HTERT RPE-1 (cell line): ENCODE results near the gene BUB3.
"Not testable (repeated sequence)": the region's sequence is repeated elsewhere in the genome, so short reads cannot be mapped to it uniquely, and the experiment has no call there.

Experiments used
- in situ Hi-C: fragments of 300-500 bp; cut with MboI; formaldehyde crosslinking; loops from 4 replicates; pipeline ENCODE4 v1.14.3; 2020; ENCODE audit warnings: low sequenced_read_pairs

The BUB3 gene

DNA sequence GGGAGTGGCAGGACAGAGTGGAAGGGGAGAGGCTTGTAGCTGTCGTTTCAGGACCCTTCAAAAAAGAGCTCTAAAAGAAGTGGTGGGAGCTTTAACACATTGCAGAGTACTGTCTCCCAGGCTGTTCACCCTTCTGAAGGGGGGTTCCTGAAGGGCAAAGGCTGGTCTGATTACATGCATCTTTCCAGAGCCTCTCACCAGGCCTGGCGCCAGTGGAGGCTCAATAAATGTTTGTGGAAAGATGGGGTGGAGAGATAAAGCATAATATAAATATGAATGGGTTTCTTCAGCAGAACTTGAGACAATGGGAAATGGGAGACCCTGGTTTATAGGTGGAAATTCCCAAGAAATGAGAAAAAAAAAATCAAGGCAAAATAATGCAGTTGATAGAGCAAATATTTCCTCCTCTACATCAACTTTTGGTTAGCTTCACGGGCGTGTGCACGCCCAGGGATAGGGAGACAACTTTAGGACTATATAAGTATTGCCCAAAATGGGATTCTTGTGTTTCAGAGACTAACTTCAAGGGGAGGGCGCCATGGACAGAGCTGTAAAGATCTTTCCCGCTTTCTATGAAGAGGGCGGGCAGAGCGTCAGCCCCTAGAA, 613 bp upstream of the BUB3 start:
- in situ Hi-C loops = no loop called here

DNA sequence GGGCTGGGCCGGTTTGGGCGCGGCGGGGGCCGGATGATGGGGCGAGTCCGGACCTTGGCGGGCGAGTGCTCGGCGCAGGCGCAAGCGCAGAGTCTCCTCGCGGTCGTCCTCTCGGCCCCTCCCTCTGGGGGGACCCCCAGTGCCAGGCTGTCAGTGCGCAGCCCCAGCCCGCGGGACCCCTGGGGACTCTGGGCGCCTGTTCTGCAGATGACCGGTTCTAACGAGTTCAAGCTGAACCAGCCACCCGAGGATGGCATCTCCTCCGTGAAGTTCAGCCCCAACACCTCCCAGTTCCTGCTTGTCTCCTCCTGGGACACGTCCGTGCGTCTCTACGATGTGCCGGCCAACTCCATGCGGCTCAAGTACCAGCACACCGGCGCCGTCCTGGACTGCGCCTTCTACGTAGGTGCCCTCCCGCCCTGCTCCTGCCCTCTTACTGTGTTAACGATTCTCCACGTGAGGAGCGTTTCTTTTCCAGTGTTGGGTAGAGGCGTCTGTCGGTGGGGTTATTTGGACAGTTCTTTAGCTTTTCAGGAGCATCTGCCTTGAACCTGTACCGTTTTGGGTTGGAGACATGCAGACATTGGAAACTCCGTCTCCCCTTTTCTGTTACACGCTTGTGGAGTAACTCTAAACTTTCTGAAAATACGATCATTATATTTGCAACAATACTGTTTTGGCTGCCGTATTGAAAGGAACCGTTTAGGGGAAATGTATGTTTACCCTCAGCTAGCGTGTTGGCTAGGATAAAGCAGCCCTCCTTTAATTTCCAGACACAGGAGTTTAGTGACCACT, 706 bp downstream of the BUB3 start:
- in situ Hi-C loops = no loop called here

- in situ Hi-C loops = no loop called here
These were observed 1.9 kb downstream of the BUB3 start for GRCh38 chr10:123156078-123156477.

- in situ Hi-C loops = no loop called here
These were observed 3.0 kb downstream of the BUB3 start for GRCh38 chr10:123157210-123157609.

- in situ Hi-C loops = no loop called here
These were observed 4.5 kb downstream of the BUB3 start for GRCh38 chr10:123158682-123159081.

GRCh38 chr10:123160311-123160980, 6.2 kb downstream of the BUB3 start:
- in situ Hi-C loops = no loop called here

DNA sequence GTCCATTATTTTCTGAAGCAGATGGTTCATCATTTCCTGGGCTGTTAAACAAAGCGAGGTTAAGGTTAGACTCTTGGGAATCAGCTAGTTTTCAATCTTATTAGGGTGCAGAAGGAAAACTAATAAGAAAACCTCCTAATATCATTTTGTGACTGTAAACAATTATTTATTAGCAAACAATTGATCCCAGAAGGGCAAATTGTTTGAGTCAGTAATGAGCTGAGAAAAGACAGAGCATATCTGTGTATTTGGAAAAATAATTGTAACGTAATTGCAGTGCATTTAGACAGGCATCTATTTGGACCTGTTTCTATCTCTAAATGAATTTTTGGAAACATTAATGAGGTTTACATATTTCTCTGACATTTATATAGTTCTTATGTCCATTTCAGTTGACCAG, 10.1 kb downstream of the BUB3 start:
- in situ Hi-C loops = no loop called here

GRCh38 chr10:123165445-123166072, 11.4 kb downstream of the BUB3 start:
- in situ Hi-C loops = no loop called here

DNA sequence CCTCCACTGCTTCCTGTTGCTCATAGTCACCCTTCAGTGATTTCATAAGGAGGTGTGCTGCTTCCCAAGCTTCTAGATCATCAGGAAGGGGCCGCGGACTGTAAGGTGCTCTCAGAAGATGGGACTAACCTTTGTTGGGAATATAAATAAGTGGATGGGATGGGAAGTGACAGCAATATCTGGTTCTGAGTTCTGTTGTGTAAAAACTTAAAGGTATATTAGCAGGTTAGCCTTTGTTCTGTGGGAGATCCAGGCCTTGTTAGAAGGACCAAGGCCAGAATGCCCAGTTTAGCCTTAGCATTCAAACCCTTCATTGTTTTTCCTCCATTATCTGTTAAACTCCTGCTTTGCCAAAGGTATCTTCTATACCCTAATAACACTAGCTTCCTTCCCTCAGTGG, 12.4 kb downstream of the BUB3 start:
- in situ Hi-C loops = no loop called here

- in situ Hi-C loops = no loop called here
These were observed 16.8 kb downstream of the BUB3 start for GRCh38 chr10:123170961-123171360.

- in situ Hi-C loops = not testable (repeated sequence)
These were observed 17.4 kb downstream of the BUB3 start for GRCh38 chr10:123171616-123172015.

GRCh38 chr10:123175389-123176387, 21.5 kb downstream of the BUB3 start:
- in situ Hi-C loops = no loop called here

GRCh38 chr10:123178390-123178789, 24.2 kb downstream of the BUB3 start:
- in situ Hi-C loops = not testable (repeated sequence)

GRCh38 chr10:123180101-123181090, 26.2 kb downstream of the BUB3 start:
- in situ Hi-C loops = no loop called here

DNA sequence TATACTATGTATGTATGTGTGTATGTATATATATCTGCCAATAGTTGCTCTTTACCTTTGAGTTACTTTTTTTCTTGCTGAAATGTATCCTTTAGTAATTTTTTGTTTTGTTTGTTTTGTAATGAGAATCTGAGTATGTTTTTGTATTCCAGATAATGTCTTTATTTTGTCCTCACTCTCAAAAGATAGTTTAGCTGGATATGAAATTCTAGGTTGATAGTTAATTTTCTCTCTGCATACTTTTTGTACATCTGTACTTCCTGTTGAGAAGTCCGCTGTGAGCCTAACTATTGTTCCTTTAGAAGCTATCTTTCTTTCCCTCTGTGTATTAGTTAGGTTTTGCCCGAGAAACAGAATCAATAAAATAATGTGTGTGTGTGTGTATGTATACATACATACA, 29.5 kb downstream of the BUB3 start:
- in situ Hi-C loops = no loop called here

DNA sequence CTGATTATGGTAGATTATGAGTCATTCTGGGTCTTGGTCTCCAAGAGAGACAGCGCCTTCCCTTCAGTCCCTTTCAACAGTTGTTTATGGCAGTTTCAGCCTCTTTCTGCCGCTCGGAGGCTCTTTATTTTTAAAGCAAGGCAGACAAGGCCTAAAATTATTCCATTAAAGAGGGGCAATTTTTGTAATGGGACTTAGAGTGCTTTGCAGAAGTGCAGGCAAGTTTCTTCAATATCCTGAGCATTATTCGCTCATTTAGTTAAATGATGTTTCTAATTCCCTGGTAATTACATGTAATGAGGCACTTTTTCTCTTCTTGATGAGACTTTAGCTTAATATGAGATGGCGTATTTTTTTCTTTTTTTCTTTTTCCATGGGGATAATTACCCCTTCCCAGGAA, 33.6 kb downstream of the BUB3 start:
- in situ Hi-C loops = no loop called here

- in situ Hi-C loops = no loop called here
These were observed 37.7 kb downstream of the BUB3 start for GRCh38 chr10:123191886-123192285.

DNA sequence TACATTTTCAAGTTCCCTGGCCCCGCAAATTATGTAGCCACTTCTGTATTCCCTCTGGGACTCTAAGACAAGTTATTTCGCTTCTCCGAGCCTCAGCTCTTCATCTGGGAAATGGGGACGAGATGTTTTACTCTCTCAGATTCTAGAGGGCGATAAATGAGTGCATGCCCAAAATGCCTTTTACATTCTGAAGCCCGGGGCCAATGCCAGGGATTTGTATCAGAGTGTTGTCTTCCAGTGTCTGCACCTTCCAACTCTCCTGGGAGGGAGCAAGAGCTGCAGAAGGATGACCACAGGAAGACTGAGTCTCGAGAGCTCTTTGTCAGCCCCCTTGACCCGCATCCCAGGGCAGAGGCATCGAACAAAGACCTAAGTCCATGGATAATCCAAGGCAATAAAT, 39.9 kb downstream of the BUB3 start:
- in situ Hi-C loops = no loop called here

DNA sequence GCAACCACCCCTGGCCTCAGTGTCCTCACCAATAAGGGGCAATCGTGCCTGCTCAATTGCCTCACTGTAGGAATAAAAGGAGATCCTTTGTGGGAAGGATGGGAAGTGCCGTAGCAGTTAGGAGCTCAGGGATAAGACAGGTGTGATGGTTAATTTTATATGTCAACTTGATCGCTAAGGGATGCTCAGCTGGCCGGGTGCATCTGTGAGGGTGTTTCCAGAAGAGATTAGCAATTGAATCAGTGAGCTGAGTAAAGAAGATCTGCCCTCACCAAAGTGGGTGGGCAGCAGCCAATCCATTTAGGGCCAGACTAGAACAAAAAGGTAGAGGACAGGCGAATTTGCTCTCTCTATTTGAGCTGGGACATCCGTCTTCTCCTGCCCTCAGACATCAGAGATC, 46.3 kb downstream of the BUB3 start:
- in situ Hi-C loops = no loop called here
